ENCODE results near the gene APMAP. TPM values are rescaled to one million over a fixed set of nuclear protein-coding genes. Genes with fewer than 3 reads are reported as not detected.
A peak's percentile ranks its signal among the peaks of the same experiment; 100 is the strongest.
"Not testable (repeated sequence)": the region's sequence is repeated elsewhere in the genome, so short reads cannot be mapped to it uniquely, and the experiment has no call there.

Gene APMAP
- total RNA-seq, 2 experiments from 2014 or later, result 46.9 to 50.9 TPM

DNA sequence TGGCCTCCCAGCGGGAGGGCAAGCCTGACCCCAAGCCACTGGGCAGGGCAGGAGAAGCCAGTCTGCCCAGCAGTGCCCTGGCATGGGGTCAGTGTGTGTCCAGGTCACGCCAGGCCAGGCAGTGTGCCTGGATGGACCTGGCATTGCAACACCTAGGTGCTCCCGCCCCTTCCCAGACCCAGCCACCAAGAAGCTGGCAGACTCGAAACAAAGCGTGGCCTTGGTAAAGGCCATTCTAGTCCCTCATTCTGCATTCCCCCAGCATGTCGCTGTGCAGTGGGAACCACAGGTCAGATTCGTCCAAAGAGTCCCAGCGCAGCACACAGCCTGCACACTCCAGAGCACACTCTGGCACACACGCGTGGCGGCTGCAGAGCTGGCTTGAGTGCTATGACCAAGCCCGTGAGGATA lies 19.3 kb upstream of the APMAP start:
- H3K27ac Mint-ChIP-seq, result no peak overlapping the region
- intact Hi-C loops (cut with micrococcal nuclease), result no loop called here
- no peak for DNase-seq
- no peaks in the 10 kb centered on the region for H3K4me1 Mint-ChIP-seq (ENCODE audit: low read depth)
- H3K27me3 Mint-ChIP-seq (ENCODE audit: low read depth), result no peaks in the 10 kb centered on the region
- H3K36me3 Mint-ChIP-seq (ENCODE audit: low read depth), result peaks cover 18% of the 10 kb centered on the region
- H3K4me3 Mint-ChIP-seq, result no peak overlapping the region
- no peaks in the 10 kb centered on the region for H3K9me3 Mint-ChIP-seq
- CTCF ChIA-PET, result no interaction called here

GRCh38 chr20:25011261-25011660 lies 18.7 kb upstream of the APMAP start:
- no peak for DNase-seq
- H3K4me3 Mint-ChIP-seq, result no peak overlapping the region
- H3K4me1 Mint-ChIP-seq (ENCODE audit: low read depth), result no peaks in the 10 kb centered on the region
- H3K27ac Mint-ChIP-seq, result no peak overlapping the region
- CTCF ChIA-PET, result no interaction called here
- no peaks in the 10 kb centered on the region for H3K27me3 Mint-ChIP-seq (ENCODE audit: low read depth)
- H3K9me3 Mint-ChIP-seq, result no peaks in the 10 kb centered on the region
- peaks cover 20% of the 10 kb centered on the region for H3K36me3 Mint-ChIP-seq (ENCODE audit: low read depth)
- intact Hi-C loops (cut with micrococcal nuclease), result no loop called here

GRCh38 chr20:25009218-25010145 lies 16.9 kb upstream of the APMAP start:
- H3K27ac Mint-ChIP-seq, result no peak overlapping the region
- H3K4me3 Mint-ChIP-seq, result no peak overlapping the region
- intact Hi-C loops (cut with micrococcal nuclease), result no loop called here
- no peaks in the 10 kb centered on the region for H3K4me1 Mint-ChIP-seq (ENCODE audit: low read depth)
- DNase-seq, result no peak
- no peaks in the 10 kb centered on the region for H3K9me3 Mint-ChIP-seq
- peaks cover 24% of the 10 kb centered on the region for H3K36me3 Mint-ChIP-seq (ENCODE audit: low read depth)
- H3K27me3 Mint-ChIP-seq (ENCODE audit: low read depth), result no peaks in the 10 kb centered on the region
- CTCF ChIA-PET, result interaction anchor here (0.9 to 1.2 kb wide), 2 partner anchors 14 to 53 kb away, joined by 3 to 5 read pairs; no protein-coding TSS in a partner anchor

GRCh38 chr20:25008388-25009217 lies 16.1 kb upstream of the APMAP start:
- no peak overlapping the region for H3K27ac Mint-ChIP-seq
- H3K4me1 Mint-ChIP-seq (ENCODE audit: low read depth), result no peaks in the 10 kb centered on the region
- CTCF ChIA-PET, result no interaction called here
- peaks cover 25% of the 10 kb centered on the region for H3K36me3 Mint-ChIP-seq (ENCODE audit: low read depth)
- H3K9me3 Mint-ChIP-seq, result no peaks in the 10 kb centered on the region
- H3K27me3 Mint-ChIP-seq (ENCODE audit: low read depth), result no peaks in the 10 kb centered on the region
- intact Hi-C loops (cut with micrococcal nuclease), result no loop called here
- no peak for DNase-seq
- no peak overlapping the region for H3K4me3 Mint-ChIP-seq

DNA sequence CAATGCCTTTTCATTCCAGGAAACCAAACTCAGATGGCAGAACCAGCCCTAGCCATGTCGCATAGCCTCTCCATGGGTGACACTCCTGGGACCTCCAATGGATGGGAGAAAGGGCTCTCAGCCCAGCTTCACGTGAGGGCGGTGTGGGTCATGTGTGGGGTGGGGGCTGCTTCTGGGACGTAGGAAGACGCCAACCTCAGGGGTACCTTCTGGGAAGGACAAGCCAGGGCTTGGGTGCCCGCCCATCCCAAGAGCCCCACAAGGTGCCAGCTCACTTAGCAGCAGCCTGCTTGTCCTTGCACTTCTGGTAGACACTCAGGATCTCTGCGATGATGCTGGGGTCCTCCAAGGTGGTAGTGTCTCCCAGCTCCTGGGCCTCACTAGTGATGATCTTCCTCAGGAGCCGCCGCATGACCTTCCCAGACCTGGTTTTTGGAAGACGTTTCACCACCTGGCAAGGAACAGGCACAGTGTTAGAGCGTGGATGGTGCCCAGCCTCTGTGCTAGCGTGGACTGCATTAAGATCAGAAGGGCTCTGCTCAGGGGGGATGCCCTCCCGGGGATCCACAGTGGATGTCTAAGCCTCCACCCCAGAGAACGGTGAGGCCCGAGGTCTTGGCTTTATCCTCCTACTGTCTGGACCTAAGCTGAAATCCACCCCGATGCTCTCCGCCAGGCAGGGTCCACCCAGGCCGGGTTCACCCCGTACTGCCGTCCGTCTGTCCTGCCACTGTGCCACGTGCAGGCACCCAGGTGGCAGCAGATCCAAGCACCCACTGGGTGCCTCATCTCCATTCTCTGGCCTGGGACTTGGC lies 15.1 kb upstream of the APMAP start:
- H3K9me3 Mint-ChIP-seq, result peaks cover 2% of the 10 kb centered on the region
- no peak overlapping the region for H3K27ac Mint-ChIP-seq
- no peak for DNase-seq
- H3K36me3 Mint-ChIP-seq (ENCODE audit: low read depth), result peaks cover 27% of the 10 kb centered on the region
- H3K27me3 Mint-ChIP-seq (ENCODE audit: low read depth), result no peaks in the 10 kb centered on the region
- CTCF ChIA-PET, result no interaction called here
- no peak overlapping the region for H3K4me3 Mint-ChIP-seq
- intact Hi-C loops (cut with micrococcal nuclease), result no loop called here
- H3K4me1 Mint-ChIP-seq (ENCODE audit: low read depth), result no peaks in the 10 kb centered on the region

DNA sequence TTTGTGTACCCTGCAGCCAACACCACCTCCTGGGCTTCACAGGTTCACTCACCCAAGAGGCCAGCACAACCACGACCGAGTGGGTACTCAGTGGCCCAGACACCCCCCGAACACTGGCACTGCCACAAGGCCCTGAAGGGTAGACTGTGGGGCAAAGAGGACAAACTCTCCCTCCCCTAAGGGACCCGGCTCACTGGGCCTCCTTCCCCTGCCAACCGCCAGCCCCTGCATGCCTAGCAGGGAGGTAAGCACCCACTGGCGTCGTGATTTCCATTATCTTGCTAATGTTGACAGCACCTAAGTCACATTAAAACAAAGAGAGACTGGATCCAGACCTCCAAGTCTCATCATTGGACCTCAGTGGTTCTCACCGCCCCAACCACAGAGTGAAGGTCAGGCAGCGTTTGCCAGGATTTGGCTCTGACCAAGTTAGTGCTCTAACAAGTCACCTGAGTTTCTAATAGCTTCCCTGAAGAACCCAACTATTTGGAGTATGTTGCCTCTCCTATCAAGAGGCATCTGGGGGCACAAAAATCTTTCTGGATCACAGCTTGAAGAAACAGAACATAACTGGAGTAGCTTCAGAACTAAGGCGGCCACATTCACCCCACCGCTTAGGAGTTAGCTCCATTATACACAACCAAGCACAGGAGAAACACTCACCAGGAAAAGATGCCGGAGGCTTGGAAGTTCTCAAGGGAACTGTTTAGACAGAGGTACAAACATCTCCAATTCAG lies 14.0 kb upstream of the APMAP start:
- CTCF ChIA-PET, result interaction anchor here (0.7 to 1.4 kb wide), 3 partner anchors 13 to 58 kb away, joined by 3 read pairs; no protein-coding TSS in a partner anchor
- intact Hi-C loops (cut with micrococcal nuclease), result no loop called here
- peaks cover 4% of the 10 kb centered on the region for H3K9me3 Mint-ChIP-seq
- DNase-seq, result no peak
- no peaks in the 10 kb centered on the region for H3K4me1 Mint-ChIP-seq (ENCODE audit: low read depth)
- no peaks in the 10 kb centered on the region for H3K27me3 Mint-ChIP-seq (ENCODE audit: low read depth)
- H3K36me3 Mint-ChIP-seq (ENCODE audit: low read depth), result peaks cover 32% of the 10 kb centered on the region
- no peak overlapping the region for H3K27ac Mint-ChIP-seq
- H3K4me3 Mint-ChIP-seq, result no peak overlapping the region

- CTCF ChIA-PET, result interaction anchor here (1.0 to 1.4 kb wide), 3 partner anchors 12 to 173 kb away, joined by 3 to 5 read pairs (median 3); no protein-coding TSS in a partner anchor
- intact Hi-C loops (cut with micrococcal nuclease), result no loop called here
- Mint-ChIP-seq H3K4me3 (no peak overlapping the region), H3K27me3 (ENCODE audit: low read depth) (no peaks in the 10 kb centered on the region), H3K4me1 (ENCODE audit: low read depth) (no peaks in the 10 kb centered on the region), H3K9me3 (peaks cover 4% of the 10 kb centered on the region), H3K36me3 (ENCODE audit: low read depth) (peaks cover 29% of the 10 kb centered on the region), H3K27ac (no peak overlapping the region)
- DNase-seq, result no peak
Observed at GRCh38 chr20:25005661-25006060, 13.1 kb upstream of the APMAP start.

- peaks cover 29% of the 10 kb centered on the region for H3K36me3 Mint-ChIP-seq (ENCODE audit: low read depth)
- intact Hi-C loops (cut with micrococcal nuclease), result no loop called here
- CTCF ChIA-PET, result interaction anchor here (1.0 to 1.8 kb wide), 4 partner anchors 9 to 173 kb away, joined by 3 to 6 read pairs (median 4); no protein-coding TSS in a partner anchor
Observed at GRCh38 chr20:25005220-25005619, 12.7 kb upstream of the APMAP start.

GRCh38 chr20:25003002-25003401 lies 10.5 kb upstream of the APMAP start:
- H3K27ac Mint-ChIP-seq, result no peak overlapping the region
- H3K4me1 Mint-ChIP-seq (ENCODE audit: low read depth), result peaks cover 8% of the 10 kb centered on the region
- H3K36me3 Mint-ChIP-seq (ENCODE audit: low read depth), result peaks cover 19% of the 10 kb centered on the region
- H3K9me3 Mint-ChIP-seq, result peaks cover 4% of the 10 kb centered on the region
- H3K4me3 Mint-ChIP-seq, result no peak overlapping the region
- intact Hi-C loops (cut with micrococcal nuclease), result no loop called here
- no peak for DNase-seq
- no peaks in the 10 kb centered on the region for H3K27me3 Mint-ChIP-seq (ENCODE audit: low read depth)
- CTCF ChIA-PET, result interaction anchor here (1.0 kb wide), 1 partner anchor 60 kb away, joined by 3 read pairs; no protein-coding TSS in a partner anchor

More at GRCh38 chr20:25005220-25005619, 12.7 kb upstream of the APMAP start:
- H3K27me3 Mint-ChIP-seq (ENCODE audit: low read depth), result no peaks in the 10 kb centered on the region
- DNase-seq, result no peak
- H3K4me1 Mint-ChIP-seq (ENCODE audit: low read depth), result peaks cover 4% of the 10 kb centered on the region
- H3K4me3 Mint-ChIP-seq, result no peak overlapping the region
- peaks cover 4% of the 10 kb centered on the region for H3K9me3 Mint-ChIP-seq
- H3K27ac Mint-ChIP-seq, result no peak overlapping the region

- H3K4me3 Mint-ChIP-seq; intact Hi-C loops (cut with micrococcal nuclease); DNase-seq; H3K9me3 Mint-ChIP-seq; CTCF ChIA-PET; H3K4me1 Mint-ChIP-seq (ENCODE audit: low read depth); H3K27me3 Mint-ChIP-seq (ENCODE audit: low read depth); H3K27ac Mint-ChIP-seq: not testable (repeated sequence)
- peaks cover 13% of the 10 kb centered on the region for H3K36me3 Mint-ChIP-seq (ENCODE audit: low read depth)
Observed at GRCh38 chr20:25001323-25001722, 8.8 kb upstream of the APMAP start.

DNA sequence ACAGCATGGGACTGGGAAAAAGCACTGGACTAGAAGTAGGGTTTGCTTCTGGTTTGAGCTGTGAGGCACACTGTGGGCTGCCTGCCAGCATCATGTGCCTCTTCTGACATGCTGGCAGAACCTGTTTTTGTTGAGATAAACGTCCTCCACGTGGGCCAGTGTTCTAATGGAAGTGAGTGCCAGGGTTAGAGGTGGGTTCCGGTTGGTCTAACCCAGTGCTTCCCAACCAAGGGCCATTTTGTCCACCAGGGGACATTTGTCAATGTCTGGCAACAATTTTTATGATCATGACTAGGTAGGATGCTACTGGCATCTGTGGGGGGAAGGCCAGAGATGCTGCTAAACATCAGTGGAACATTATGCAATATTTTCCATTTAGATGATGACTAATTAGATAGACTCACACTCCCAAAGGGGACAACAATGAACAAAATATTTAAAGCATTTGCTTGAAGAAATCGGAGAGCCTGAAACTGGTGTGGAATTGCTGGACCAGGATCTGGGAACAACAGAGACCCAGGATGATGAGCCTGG lies 7.8 kb upstream of the APMAP start:
- Mint-ChIP-seq H3K36me3 (ENCODE audit: low read depth) (peaks cover 9% of the 10 kb centered on the region), H3K4me3 (no peak overlapping the region), H3K27ac (peak overlapping the region; percentile 19), H3K4me1 (ENCODE audit: low read depth) (peaks cover 8% of the 10 kb centered on the region), H3K9me3 (peaks cover 4% of the 10 kb centered on the region), H3K27me3 (ENCODE audit: low read depth) (no peaks in the 10 kb centered on the region)
- CTCF ChIA-PET, result interaction anchor here (7.9 to 8.0 kb wide), 2 partner anchors 63 to 179 kb away, joined by 53 to 105 read pairs; no protein-coding TSS in a partner anchor
- DNase-seq, result peak; percentile 11
- intact Hi-C loops (cut with micrococcal nuclease), result no loop called here
